ENCODE results near the gene KRTAP4-7.
A peak's percentile ranks its signal among the peaks of the same experiment; 100 is the strongest.
"Not testable (repeated sequence)": the region's sequence is repeated elsewhere in the genome, so short reads cannot be mapped to it uniquely, and the experiment has no call there.

KRTAP4-7 gene

GRCh38 chr17:41065829-41066624 is 17.9 kb upstream of the KRTAP4-7 start, which contains the start of gene KRTAP2-4:
TSS of gene KRTAP2-4 (minus strand) at chr17:41065879. CDS start at chr17:41065845, 34 bp downstream.
- DNase-seq, result peak; percentile 20 to 28 (median 21)

GRCh38 chr17:41067281-41067680 is 16.7 kb upstream of the KRTAP4-7 start:
- no peak for DNase-seq

GRCh38 chr17:41069031-41069430 is 14.9 kb upstream of the KRTAP4-7 start:
- no peak for DNase-seq

- DNase-seq, result no peak
Observed at GRCh38 chr17:41071606-41072360, 12.2 kb upstream of the KRTAP4-7 start.

- no peak for DNase-seq
Observed at GRCh38 chr17:41073676-41074075, 10.3 kb upstream of the KRTAP4-7 start.

DNA sequence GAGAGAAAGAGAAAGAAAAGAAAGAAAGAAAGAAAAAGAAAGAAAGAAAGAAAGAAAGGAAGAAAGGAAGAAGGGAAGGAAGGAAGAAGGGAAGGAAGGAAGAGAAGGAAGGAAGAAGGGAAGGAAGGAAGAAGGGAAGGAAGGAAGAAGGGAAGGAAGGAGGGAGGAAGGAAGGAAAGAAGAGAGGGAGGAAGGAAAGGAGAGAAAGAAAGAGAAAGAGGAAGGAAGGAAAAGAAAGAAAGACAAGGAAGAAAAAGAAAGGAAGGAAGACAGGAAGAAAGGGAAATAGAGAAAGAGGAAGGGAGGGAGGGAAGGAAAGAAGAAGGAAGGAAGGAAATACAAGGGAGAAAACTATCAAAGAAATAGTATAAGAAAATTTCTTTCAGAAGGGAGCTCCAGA is 7.2 kb upstream of the KRTAP4-7 start:
- no peak for DNase-seq

DNA sequence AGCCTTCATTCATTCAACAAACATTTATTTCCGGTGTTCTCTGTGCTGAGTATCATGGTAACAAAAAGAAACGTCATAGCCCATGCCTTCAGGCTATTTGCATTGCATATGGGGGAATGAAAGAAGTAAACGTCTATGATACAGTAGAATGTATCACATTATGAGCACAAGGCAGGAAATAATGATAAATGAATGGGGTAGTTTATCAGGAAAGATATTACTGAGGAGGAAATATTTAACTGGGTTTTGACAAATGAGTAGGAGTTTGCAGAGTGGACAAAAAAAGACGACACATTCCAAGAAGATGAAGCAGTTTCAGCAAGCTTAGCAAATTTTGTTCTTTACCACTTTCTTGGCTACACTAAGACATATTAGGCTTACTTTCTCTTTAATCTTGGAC is 1.3 kb upstream of the KRTAP4-7 start:
- DNase-seq, result no peak

- DNase-seq, result not testable (repeated sequence)
Observed at GRCh38 chr17:41083427-41083826, 523 bp upstream of the KRTAP4-7 start.

- not testable (repeated sequence) for DNase-seq
Observed at GRCh38 chr17:41088760-41089352, 4.9 kb downstream of the KRTAP4-7 start.

GRCh38 chr17:41096055-41096454 is 12.1 kb downstream of the KRTAP4-7 start:
- DNase-seq, result no peak

- DNase-seq, result no peak
Observed at GRCh38 chr17:41098042-41098441, 14.1 kb downstream of the KRTAP4-7 start, which contains the start of gene KRTAP4-8. TSS of gene KRTAP4-8 (minus strand) at chr17:41098142. CDS start at chr17:41098084, 58 bp downstream.

GRCh38 chr17:41098481-41098880 is 14.5 kb downstream of the KRTAP4-7 start:
- DNase-seq, result no peak

- DNase-seq, result not testable (repeated sequence)
Observed at GRCh38 chr17:41099682-41100480, 15.9 kb downstream of the KRTAP4-7 start.

DNA sequence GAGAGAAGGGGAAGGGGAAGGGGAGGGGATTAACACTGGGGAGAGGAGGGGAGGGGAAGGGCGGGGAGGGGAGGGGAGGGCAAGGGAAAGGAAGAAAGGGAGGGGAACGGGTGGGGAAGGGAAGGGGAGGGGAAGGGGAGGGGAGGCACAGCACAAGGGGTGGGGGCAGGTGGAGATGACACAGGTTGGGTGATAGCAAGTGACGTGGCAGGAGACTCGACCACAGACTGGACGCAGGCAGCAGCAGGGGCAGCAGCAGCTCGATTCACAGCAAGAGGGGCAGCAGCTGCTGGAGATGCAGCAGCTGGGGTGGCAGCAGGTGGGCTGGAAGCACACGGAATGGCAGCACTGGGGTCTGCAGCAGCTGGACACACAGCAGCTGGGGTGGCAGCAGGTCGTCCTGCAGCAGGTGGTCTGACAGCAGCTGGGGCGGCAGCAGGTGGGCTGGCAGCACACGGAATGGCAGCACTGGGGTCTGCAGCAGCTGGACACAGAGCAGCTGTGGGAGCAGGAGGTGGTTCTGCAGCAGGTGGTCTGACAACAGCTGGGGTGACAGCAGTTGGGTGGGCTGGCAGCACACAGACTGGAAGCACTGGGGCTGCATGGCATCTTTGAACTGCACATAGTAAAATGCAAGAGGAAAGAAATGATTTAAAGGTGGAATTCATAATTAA is 17.8 kb downstream of the KRTAP4-7 start, which contains the start of gene KRTAP4-16:
Gene KRTAP4-16, minus strand, starts transcription at position 624 of the 674 bp plus-strand sequence. Its CDS starts 0 bp downstream, at position 624.
- DNase-seq, result no peak

- no peak for DNase-seq
Observed at GRCh38 chr17:41103896-41104295, 19.9 kb downstream of the KRTAP4-7 start.

DNA sequence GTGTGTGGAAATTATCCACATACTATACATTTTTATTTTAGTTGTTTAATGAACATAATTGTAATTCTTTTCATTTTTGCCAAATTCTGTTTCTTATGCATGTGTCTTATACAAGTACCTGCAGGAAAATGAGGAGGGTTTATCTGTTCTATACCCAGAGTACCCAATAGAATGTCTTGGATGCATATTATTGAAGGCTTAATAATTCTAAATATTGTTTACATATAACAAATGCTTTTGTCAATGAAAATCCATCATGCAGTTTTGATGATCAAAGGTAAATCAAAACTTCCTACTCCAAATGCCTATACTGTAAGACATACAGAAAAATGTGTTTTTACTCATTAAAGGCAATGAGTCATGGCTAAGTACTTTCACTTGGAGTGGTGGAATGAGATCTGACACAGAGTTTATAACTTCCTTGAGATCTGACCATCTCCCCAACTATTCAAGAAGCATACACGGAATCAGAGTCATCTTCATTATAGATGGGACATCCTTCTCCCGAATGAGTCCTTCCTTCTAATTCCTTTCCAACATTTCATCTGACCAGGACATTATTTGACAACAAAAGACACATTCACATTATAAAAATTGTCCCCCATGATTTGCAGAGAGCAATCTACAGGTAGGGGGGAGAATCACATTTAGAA is 20.6 kb downstream of the KRTAP4-7 start:
- DNase-seq, result not testable (repeated sequence)

DNA sequence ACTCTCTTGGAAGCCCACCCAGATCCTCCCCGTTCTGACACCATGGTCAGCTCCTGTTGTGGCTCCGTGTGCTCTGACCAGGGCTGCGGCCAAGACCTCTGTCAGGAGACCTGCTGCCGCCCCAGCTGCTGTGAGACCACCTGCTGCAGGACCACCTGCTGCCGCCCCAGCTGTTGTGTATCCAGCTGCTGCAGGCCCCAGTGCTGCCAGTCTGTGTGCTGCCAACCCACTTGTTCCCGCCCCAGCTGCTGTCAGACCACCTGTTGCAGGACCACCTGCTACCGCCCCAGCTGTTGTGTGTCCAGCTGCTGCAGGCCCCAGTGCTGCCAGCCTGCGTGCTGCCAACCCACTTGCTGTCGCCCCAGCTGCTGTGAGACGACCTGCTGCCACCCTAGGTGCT is 21.4 kb downstream of the KRTAP4-7 start, which contains the start of gene KRTAP4-9:
Gene KRTAP4-9, plus strand, starts transcription at position 43 of the 400 bp plus-strand sequence. Its CDS starts 0 bp downstream, at position 43.
- not testable (repeated sequence) for DNase-seq

DNA sequence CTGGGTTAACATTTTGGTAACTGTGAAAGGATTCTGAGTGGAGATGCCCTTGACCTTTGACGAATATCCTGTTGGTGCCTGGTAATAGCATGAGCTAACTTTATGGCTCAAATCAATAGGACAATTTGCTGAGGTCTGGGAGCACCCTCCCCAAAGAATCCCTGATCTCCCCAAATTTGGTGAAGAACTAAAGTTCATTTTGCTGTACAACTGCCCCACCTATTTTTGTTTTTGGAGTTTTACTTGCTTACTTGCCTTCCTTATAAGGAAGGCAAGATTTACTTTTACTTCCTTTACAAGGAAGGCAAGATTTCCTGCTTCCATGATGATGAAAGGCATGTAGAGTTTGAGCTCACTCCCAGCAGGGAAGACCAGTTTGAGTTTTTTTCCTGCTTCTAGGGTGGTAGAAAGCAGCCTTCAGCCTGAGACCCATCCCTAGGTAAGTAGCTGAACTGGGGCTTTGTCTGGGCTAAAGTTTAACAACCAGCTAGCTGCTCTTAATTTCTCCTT is 24.0 kb downstream of the KRTAP4-7 start:
- peak in 1 of 3 donors; percentile 26 for DNase-seq

DNA sequence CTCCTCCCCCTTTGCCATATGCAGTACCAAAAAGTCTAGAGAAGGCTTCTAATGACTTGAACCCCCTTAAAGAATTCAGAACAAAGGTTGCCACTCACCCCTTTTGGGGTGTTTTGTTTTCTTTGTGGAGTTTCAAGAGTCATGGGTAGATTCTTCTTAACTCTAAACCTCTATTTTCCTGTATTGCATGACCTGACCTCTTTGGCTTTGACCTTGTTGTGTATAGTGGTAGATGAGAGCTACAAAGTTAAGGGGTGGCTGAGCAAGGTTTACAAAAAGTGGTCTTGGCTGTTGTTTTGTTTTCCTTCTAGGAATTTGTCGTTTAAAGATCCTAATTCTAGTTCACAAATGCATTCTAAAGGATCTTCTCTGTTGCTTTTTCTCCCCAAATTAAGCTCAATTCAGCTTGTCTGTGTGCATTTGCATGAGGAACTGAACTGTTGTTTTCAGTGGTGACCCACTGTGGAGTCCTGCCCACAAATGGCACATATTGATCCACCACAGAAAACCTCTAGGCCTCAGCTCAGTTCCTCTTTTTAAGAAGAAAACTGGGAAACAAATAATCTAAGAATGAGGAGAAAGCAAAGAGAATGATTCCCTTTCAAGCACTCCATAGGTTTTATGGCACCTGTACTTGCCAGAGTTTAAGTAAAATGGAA is 24.9 kb downstream of the KRTAP4-7 start:
- not testable (repeated sequence) for DNase-seq

Measured in suppressor macrophage treated with lipopolysaccharide for 1 hour (primary cell).